MG63 (cell line): ENCODE data around the gene EFCAB8. TPM values are rescaled to one million over a fixed set of nuclear protein-coding genes. Genes with fewer than 3 reads are reported as not detected.

Source experiments
- DNase-seq: peaks from one replicate; pipeline ENCODE4 v3.0.0-alpha.2; 2020
- H3K27me3 ChIP-seq: fragments of 250-450 bp; sonication (Bioruptor Pico); 2 replicates; pipeline ENCODE4 v1.5.1; 2020; ENCODE audit warnings: mild to moderate bottlenecking, moderate library complexity
- H3K36me3 ChIP-seq: fragments of 250-450 bp; sonication (Bioruptor Pico); 2 replicates; pipeline ENCODE4 v1.5.1; 2020; ENCODE audit warnings: mild to moderate bottlenecking, moderate library complexity
- H3K4me3 ChIP-seq: fragments of 250-450 bp; sonication (Bioruptor Pico); 2 replicates; pipeline ENCODE4 v1.5.1; 2020; ENCODE audit warnings: mild to moderate bottlenecking, moderate library complexity
- H3K9me3 ChIP-seq: fragments of 250-450 bp; sonication (Bioruptor Pico); 2 replicates; pipeline ENCODE4 v1.5.1; 2020; ENCODE audit warnings: mild to moderate bottlenecking, moderate library complexity
- total RNA-seq: library from RNA; depleted of rRNA; stranded (reverse); fragments of >200 nt; shearing (Covaris generic); gene quantifications from 2 replicates; pipeline ENCODE4 v1.2.3, GENCODE V29; 2014; ENCODE audit warnings: low replicate concordance

EFCAB8 gene
- total RNA-seq, 1 experiment from 2014 or later, result not detected

GRCh38 chr20:32875673-32876072 is 16.9 kb downstream of the EFCAB8 start:
- Histone ChIP-seq H3K4me3 (no peak overlapping the region), H3K27me3 (no peaks in the 10 kb centered on the region), H3K36me3 (no peaks in the 10 kb centered on the region), H3K9me3 (no peaks in the 10 kb centered on the region)
- DNase-seq, result no peak

DNA sequence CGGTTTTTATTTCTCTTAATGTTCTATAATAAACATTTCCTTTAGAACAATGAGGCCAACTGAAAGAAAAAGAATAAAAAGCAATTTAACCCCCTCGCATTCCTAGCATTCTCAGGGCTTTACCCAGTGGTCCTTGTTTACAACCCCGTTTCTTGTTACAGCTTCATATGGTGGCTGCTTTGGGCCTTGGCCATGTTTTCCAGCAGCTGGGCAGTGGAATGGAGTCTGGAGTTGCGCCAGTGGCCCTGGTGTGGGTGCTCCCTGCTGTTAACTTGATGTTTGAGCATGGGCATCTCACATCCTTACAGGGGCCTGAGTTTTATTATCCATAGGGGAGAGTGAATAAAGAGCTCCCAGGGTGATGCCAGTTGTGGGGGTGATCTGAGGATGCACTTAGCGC is 18.8 kb downstream of the EFCAB8 start:
- Histone ChIP-seq H3K9me3 (no peaks in the 10 kb centered on the region), H3K27me3 (no peaks in the 10 kb centered on the region), H3K36me3 (no peaks in the 10 kb centered on the region), H3K4me3 (no peak overlapping the region)
- DNase-seq, result peak; percentile 79

DNA sequence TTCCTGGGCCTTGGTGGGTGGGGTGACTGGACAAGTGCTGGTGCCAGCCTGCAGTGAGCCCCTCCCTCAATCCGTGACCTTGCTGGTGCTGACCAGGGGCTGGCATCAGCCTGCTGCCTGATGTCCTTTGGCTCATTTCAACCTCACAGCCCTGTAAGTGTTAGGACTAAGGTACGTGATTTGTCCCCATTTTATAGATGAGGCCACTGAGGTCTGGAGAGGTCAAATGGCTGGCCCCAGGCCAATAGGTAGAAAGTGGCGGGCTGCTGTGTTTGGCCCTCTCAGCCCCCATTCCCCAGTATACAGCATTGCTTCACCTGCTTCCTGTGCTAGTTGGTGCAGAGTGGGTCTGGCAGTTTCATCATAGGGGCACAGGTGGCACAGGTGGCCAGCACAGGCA is 20.1 kb downstream of the EFCAB8 start:
- H3K9me3 ChIP-seq, result no peaks in the 10 kb centered on the region
- no peak for DNase-seq
- H3K36me3 ChIP-seq, result no peaks in the 10 kb centered on the region
- H3K4me3 ChIP-seq, result no peak overlapping the region
- H3K27me3 ChIP-seq, result no peaks in the 10 kb centered on the region

DNA sequence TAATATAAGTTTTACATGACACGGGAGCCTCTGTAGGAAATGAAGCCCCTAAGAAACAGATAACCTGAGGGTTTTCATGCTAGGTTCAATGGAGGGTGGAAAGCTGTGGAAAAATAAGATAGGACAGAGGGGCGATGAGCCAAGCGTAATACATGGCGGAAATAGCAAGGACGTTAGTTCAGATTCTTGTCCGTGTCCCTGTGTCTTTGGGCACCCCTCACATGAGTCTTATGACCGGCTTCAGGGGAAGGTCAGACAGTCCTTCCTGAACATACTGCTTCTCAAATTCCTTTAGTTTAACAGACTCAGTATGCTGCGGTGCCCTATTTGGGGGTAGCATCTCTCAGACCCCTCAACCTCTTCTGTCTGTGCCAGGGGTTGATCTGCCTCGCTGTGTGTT is 20.8 kb downstream of the EFCAB8 start:
- no peak for DNase-seq
- H3K36me3 ChIP-seq, result no peaks in the 10 kb centered on the region
- H3K9me3 ChIP-seq, result no peaks in the 10 kb centered on the region
- H3K27me3 ChIP-seq, result no peaks in the 10 kb centered on the region
- H3K4me3 ChIP-seq, result no peak overlapping the region

GRCh38 chr20:32880635-32881034 is 21.9 kb downstream of the EFCAB8 start:
- H3K36me3 ChIP-seq, result no peaks in the 10 kb centered on the region
- H3K4me3 ChIP-seq, result no peak overlapping the region
- H3K27me3 ChIP-seq, result no peaks in the 10 kb centered on the region
- no peaks in the 10 kb centered on the region for H3K9me3 ChIP-seq
- no peak for DNase-seq

GRCh38 chr20:32883081-32883480 is 24.4 kb downstream of the EFCAB8 start:
- Histone ChIP-seq H3K9me3 (no peaks in the 10 kb centered on the region), H3K27me3 (no peaks in the 10 kb centered on the region), H3K36me3 (no peaks in the 10 kb centered on the region), H3K4me3 (no peak overlapping the region)
- no peak for DNase-seq

- Histone ChIP-seq H3K36me3 (no peaks in the 10 kb centered on the region), H3K9me3 (no peaks in the 10 kb centered on the region), H3K4me3 (no peak overlapping the region), H3K27me3 (no peaks in the 10 kb centered on the region)
- no peak for DNase-seq
Measured at GRCh38 chr20:32885185-32885584, 26.5 kb downstream of the EFCAB8 start.

- Histone ChIP-seq H3K9me3 (no peaks in the 10 kb centered on the region), H3K27me3 (no peaks in the 10 kb centered on the region), H3K36me3 (no peaks in the 10 kb centered on the region), H3K4me3 (no peak overlapping the region)
- DNase-seq, result no peak
Measured at GRCh38 chr20:32885952-32886351, 27.2 kb downstream of the EFCAB8 start.

DNA sequence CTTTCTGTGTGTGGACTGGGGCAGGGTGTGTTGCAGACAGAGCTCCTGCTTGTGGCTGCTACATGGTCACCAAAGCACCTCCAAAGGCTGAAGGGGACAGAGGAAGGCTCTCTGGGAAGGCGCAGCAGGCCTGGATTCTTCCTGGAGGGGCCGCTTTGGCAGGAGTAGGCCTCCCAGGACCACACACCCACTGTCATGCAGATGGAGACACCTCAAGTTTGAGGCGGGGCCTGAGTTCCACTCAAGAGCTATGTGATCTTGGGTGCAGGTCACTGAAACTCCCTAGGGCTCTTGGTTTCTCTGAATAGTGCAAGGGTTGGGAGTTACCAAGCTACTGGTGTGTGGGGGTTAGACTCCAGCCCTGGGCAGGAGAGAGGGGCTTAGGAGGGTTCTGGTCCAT is 27.9 kb downstream of the EFCAB8 start:
- DNase-seq, result no peak
- H3K36me3 ChIP-seq, result no peaks in the 10 kb centered on the region
- no peak overlapping the region for H3K4me3 ChIP-seq
- H3K27me3 ChIP-seq, result no peaks in the 10 kb centered on the region
- H3K9me3 ChIP-seq, result no peaks in the 10 kb centered on the region

DNA sequence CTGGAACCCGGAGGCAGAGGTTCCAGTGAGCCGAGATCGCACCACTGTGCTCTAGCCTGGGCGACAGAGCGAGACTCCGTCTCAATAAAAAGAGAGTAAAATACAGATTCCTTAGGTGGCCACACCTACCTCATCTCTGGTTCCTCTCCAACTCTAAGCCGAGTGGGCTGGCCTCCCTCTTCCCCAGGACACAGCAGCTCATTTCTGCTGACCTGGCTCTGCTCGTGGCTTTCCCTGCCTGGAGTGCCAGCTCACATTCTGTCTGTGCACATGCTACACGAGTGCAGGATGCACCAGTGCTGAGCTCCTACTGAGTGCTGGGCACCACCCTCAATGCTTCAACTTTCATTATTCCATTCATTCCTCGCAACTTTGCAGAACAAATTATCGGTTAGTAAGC is 28.8 kb downstream of the EFCAB8 start:
- no peaks in the 10 kb centered on the region for H3K36me3 ChIP-seq
- no peak for DNase-seq
- H3K9me3 ChIP-seq, result no peaks in the 10 kb centered on the region
- H3K4me3 ChIP-seq, result no peak overlapping the region
- no peaks in the 10 kb centered on the region for H3K27me3 ChIP-seq

DNA sequence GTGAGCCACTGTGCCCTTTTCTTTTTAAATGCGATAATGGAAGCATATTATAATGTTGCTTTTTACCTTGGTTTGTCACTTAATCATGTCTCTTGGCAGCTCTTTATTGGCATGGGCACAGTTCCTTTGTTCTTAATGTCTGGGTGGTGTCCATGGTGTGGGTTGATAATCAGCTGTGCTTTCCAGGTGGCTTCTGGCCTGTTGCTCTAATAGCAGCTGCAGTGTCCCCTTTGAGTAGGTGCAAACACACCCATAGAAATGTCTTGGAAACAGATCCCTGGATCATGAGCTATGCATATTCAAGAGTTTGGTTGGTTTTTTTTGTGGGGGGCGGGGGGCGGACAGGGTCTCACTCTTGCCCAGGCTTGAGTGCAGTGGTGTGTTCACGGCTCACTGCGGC is 29.9 kb downstream of the EFCAB8 start:
- Histone ChIP-seq H3K36me3 (no peaks in the 10 kb centered on the region), H3K27me3 (no peaks in the 10 kb centered on the region), H3K9me3 (no peaks in the 10 kb centered on the region), H3K4me3 (no peak overlapping the region)
- no peak for DNase-seq

- no peak overlapping the region for H3K4me3 ChIP-seq
- DNase-seq, result no peak
- H3K36me3 ChIP-seq, result no peaks in the 10 kb centered on the region
- H3K27me3 ChIP-seq, result no peaks in the 10 kb centered on the region
- no peaks in the 10 kb centered on the region for H3K9me3 ChIP-seq
Measured at GRCh38 chr20:32889281-32889680, 30.6 kb downstream of the EFCAB8 start.

- Histone ChIP-seq H3K4me3 (no peak overlapping the region), H3K27me3 (no peaks in the 10 kb centered on the region), H3K36me3 (no peaks in the 10 kb centered on the region), H3K9me3 (no peaks in the 10 kb centered on the region)
- no peak for DNase-seq
Measured at GRCh38 chr20:32891491-32891890, 32.8 kb downstream of the EFCAB8 start.

DNA sequence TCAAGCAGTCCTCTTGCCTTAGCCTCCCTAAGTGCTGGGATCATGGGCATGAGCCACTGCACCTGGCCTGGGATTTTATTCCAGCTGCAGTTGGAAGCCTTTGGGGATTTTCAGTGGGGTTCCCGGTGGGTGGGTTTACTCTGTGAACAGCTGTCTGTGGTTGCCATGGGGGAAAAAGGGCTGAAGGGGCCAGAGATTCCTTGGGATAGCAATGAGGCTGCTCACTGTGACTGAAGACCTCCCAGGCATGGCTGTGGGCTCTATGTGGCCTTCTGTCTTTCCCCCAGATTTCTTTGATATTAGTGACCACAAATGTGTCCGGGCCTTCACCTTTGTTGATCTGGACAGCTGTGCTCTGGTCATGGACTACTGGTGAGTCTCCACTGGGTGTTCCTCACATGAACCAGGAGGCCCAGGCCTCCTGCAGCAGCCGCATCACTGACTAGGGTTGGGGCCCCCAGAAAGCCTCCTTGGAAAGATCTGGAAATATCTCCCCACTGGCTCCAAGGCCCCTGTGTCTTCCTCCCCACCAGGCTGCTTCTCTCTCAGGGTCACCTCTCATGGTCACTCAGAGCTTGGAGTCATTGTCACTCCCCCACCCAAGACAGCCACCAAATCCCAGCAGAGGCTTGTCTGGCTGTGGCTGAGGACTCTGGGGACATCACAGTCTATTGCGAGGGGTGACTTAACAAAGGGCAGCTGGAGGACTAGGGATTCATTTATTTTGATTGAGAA is 33.4 kb downstream of the EFCAB8 start:
- Histone ChIP-seq H3K4me3 (no peak overlapping the region), H3K36me3 (no peaks in the 10 kb centered on the region), H3K27me3 (no peaks in the 10 kb centered on the region), H3K9me3 (no peaks in the 10 kb centered on the region)
- DNase-seq, result no peak

- no peak for DNase-seq
- H3K36me3 ChIP-seq, result no peaks in the 10 kb centered on the region
- H3K9me3 ChIP-seq, result no peaks in the 10 kb centered on the region
- H3K4me3 ChIP-seq, result no peak overlapping the region
- no peaks in the 10 kb centered on the region for H3K27me3 ChIP-seq
Measured at GRCh38 chr20:32893263-32894025, 34.7 kb downstream of the EFCAB8 start.

- no peaks in the 10 kb centered on the region for H3K27me3 ChIP-seq
- H3K4me3 ChIP-seq, result no peak overlapping the region
- no peaks in the 10 kb centered on the region for H3K9me3 ChIP-seq
- no peaks in the 10 kb centered on the region for H3K36me3 ChIP-seq
- peak; percentile 11 for DNase-seq
Measured at GRCh38 chr20:32894026-32894483, 35.3 kb downstream of the EFCAB8 start.

DNA sequence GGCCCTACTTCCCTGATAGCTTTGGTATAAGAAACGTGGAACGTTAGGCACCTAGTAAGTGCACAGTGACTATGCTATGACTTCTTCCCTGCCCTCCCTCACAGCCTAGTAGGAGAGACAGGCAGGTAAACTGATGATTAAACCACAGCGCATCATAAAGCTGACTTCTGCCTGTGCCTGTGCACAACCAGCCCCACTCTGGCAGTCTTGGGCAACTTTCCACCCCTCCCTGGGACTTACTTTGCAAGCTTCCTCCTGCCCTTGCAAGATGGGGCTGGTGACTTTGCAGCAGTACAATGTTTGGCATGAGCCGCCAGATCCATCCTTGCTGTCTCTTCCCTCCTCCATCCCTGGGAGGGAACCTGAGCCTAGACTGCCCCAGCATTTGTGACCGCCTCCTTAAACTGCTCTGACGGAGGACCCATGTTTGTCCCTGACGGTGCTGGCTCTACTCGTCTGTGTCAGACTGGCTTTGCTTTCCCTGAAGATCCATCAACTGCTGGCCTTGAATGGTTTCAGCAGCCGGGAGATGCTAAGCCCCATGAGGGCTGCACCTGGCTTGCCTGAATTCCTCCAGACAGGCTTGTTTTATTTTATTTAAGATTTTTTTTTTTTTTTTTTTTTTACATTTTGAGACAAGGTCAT is 36.1 kb downstream of the EFCAB8 start:
- Histone ChIP-seq H3K27me3 (no peaks in the 10 kb centered on the region), H3K36me3 (no peaks in the 10 kb centered on the region), H3K4me3 (no peak overlapping the region), H3K9me3 (no peaks in the 10 kb centered on the region)
- DNase-seq, result no peak
